GM12874 (cell line): Measurements from ENCODE around the gene ITPKB.

Experiments used
- TF ChIP-seq, protein P1 (sequence below): IDR thresholded peaks from 2 replicates; pipeline ENCODE4 v1.5.1; 2011; ENCODE audit warnings: low read depth, mild to moderate bottlenecking, control low read depth, low read length, moderate library complexity; ENCODE audit not compliant: insufficient read depth

The ITPKB gene

DNA sequence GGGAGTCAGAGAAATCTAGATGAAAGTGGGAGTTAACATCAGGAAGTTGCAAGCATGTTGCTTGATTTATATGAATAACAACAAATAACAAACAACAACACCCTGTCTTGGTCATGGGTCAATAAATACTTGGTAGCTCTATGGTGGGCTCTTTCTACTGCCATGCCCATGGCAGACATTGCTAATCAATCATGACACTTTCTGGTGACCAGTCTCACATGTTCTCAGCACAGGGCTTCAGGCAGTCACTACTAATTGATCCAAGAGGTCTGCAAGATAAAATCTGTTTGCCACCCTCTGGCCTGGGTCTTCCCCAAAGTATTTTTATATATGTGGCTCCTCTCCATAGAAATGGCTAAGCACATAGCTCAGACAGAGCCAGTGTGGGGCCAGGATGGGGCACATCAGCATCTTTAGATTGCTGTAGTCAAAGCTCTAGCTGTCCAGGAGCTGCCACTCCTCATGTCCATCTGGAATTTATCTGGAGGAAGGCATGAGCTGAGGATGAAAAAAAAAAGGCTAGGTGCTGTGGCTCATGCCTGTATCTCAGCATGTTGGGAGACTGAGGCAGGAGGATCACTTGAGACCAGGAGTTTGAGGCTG is 139.3 kb downstream of the ITPKB start:
- TF ChIP-seq, protein P1, sequence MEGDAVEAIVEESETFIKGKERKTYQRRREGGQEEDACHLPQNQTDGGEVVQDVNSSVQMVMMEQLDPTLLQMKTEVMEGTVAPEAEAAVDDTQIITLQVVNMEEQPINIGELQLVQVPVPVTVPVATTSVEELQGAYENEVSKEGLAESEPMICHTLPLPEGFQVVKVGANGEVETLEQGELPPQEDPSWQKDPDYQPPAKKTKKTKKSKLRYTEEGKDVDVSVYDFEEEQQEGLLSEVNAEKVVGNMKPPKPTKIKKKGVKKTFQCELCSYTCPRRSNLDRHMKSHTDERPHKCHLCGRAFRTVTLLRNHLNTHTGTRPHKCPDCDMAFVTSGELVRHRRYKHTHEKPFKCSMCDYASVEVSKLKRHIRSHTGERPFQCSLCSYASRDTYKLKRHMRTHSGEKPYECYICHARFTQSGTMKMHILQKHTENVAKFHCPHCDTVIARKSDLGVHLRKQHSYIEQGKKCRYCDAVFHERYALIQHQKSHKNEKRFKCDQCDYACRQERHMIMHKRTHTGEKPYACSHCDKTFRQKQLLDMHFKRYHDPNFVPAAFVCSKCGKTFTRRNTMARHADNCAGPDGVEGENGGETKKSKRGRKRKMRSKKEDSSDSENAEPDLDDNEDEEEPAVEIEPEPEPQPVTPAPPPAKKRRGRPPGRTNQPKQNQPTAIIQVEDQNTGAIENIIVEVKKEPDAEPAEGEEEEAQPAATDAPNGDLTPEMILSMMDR = no peak

DNA sequence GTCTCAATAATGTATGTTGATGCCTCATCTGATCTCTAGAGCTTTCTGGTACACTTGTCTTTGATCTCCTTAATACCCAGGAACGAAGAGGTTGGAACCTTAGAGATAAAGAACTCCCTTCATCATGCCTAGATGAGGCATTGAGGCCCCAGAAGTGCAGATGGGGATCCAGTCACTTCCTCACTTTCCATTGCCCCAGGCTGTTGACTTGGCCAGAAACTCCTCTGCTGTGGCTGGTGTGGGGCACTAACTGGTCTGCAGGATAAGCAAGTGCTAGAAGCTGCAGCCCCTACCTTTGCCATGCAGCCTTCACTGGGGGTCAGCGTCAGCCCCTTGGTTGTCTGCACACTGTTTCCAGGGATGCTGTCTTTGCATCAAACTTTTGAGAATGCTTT is 140.6 kb downstream of the ITPKB start:
- TF ChIP-seq, protein P1 = no peak

DNA sequence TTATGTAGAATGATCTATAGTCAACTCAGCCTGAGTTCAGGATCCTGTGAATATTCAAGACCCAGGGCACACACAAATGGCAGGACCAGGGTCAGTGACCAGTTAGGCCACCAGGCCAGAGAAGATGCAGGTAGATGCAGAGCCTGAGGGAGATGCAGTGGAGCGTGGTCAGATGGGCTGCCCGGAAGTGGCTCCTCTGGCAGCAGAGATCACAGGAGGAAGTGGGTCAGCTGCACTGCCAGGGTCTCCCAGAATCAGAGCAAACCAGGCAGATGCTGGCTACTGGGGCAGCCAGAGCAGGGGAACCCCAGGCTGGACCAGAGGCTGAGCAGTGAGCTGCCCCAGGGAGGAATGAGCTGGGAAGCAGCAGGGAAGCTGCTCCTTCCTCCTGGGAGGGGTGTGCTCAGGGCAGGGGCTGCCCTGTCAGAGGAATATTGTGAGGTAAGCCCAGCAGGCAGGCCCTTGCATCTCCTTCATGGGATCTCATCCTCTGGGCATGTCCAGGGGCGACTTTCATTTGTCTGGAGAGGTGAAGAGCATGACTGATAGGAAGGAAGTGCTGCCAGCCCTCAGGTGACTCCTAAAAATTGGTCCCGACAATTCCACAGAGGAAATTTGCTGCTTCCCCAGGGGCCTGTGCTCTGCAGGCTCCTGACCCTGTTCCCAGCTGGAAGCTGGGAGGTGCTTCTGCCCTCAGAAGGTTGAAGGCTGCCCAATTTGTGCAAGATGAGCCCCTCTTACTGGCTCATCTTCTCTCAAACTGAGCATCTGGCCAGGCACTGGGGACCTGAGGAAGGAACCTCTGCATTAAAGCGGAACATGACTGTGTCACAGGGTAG is 141.2 kb downstream of the ITPKB start:
- TF ChIP-seq, protein P1 = no peak

DNA sequence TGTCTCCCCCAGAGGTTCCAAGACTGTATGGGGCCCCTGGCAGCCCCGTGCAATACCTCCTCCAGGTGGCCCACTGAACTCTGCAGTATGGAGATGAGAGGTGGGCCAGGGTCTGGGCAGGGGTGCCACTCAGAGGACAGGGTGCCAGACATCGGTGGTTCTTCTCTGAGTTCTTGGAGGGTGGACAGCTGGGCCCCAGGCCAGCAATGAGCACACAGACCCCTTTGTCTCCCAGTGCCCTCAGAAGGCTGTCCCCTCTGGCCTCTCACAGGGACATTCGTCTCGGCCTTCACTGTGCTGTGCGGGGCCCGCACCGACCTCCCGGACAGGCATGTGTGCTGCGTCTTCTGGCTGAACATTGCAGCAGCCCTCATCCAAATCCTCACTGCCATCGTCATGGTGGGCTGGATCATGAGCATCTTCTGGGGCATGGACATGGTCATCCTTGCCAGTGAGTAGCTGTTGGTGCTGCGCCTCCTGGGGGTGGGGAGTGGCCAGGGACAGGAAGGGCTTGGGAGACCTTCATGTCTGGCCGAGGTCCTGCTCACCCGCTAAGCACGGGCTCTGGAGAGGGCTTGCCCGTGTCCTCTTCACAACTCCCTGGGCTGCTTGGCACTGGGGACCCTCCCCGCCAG is 142.4 kb downstream of the ITPKB start:
- TF ChIP-seq, protein P1 = no peak

DNA sequence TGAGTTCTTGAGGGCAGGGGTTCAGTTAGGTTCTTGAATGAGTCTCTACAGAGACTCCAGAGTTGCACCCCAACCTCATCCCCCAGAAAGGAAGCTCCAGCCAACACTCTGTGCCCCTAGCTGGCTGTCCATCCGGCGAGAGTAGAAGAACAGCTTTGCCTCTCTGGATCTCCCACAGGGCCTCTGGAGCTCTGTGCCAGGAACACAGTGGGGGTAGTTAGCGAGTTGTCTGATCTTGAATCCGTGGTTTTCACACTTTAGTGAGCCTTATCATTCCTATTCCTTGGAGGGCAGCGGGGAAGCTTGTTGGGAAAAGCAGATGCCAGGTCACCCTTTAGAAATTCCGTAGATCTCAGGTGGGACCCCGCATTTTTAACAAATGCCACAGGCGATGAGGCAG is 145.5 kb downstream of the ITPKB start:
- TF ChIP-seq, protein P1 = no peak

DNA sequence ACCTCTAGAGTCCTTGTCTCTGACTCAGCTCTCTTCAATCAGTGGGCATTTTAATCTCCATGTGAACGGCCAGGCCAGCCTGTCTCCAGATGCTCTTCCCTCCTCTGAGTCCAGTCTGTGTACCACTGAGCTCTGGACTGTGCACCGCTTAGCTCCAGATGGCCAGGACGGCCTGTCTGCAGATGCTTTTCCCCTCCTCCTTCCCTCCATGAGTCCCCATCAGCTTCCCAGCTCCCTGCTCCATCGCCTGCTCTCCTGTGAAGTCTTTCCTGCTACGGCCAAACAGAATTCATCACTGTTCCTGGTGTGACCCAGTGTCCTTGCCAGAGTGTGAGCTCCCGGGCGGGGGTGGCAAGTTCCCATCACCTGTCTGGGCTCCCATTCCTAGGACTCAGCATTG is 148.5 kb downstream of the ITPKB start:
- TF ChIP-seq, protein P1 = no peak

DNA sequence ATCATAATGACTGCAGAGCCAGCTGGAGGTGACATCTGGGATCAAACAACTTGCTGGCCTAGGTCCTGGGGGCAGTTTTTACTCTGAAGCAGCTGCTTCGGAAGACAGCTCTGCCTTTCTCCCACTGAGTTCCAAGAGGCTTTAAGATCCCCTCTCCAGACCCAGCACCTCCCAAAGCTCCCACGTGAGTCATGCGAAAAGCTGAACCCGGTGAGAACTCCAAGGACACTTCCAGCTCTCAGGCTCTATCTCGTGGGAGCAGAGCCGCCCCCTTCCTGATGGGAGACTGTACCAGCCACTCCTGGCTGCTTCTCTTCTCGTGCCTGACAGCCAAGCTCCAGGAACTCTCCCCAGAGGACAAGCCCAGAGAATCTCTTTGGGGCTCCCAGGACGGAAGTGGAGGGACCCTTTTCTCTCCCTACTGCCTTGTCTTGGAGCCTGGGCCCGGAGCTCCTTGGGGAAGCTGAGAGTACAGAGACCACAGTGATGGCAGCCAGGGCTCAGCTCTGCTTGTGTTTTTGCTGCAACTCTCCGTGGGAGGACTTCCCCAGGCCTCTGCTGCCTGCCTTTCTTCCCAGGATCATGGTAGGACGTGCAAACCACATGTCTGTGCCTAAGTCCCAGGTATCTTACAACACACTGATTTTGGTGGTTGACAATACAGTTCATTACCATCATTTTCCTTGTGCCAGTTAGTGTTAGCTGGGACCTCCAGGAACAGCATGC is 149.9 kb downstream of the ITPKB start:
- TF ChIP-seq, protein P1 = no peak
